ENCODE results near the gene FTCD. TPM values are rescaled to one million over a fixed set of nuclear protein-coding genes. Genes with fewer than 3 reads are reported as not detected.

Gene FTCD
- total and polyA plus RNA-seq, 2 donors (not counting 3 experiments of a cell fraction or from before 2014, with no cell fraction given), result 0.06 to 1.2 TPM

DNA sequence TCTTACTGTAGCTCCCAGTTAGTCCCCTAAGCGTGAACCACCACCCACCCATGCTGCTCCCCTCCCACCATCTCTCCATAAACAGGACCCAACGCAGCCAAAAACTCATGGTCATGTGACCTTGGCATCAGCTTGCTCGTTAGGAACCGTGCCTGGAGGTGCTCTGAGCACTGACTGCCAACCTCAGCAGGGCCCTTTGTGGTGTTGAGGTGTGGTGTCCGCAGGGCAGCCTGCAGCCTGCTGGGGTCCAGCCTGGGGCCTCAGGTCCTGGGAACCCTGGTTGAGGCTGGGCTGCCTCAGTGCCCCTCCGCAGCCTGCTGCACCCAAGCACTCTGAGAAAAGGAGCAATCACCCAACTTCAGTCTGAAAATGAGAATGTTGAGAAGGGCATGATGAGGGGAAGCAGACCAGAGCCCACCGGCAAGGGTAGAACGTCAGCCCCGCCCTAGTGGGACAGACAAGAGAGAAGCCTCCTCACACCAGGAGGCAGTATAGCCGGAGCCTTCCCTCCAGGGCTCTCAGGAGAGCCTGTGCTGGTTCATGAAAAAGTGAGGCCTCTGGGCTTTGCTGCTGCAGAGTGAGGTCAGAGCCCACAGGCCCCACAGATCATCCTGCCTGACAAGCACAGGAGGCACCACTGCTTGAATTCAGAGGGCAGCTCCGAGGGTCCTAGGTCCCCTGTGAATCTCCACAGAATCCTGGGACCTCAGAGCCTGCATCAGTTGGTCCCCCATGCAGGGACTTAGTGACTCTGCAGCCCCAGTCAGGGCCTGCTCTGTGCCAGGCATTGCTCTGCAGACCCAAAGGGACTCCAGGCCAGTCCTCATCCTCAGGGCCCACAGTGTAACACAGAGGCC is 62.3 kb downstream of the FTCD start:
- Histone ChIP-seq H4K20me1 (replicated peaks; ENCODE audit: control insufficient read depth, extremely low read depth, insufficient read depth, low read length) (no peaks in the 10 kb centered on the region), H3K4me1 (ENCODE audit: control insufficient read depth, extremely low read depth, insufficient read depth, low read length) (no peaks in the 10 kb centered on the region), H3K4me2 (ENCODE audit: insufficient read depth, low read length) (no peak overlapping the region), H2AFZ (ENCODE audit: low read depth, low read length) (no peak overlapping the region), H3K27me3 (ENCODE audit: control insufficient read depth in 2 of 2, insufficient read depth in 2 of 2, low read length in 2 of 2) (peaks cover 0 to 5% of the 10 kb centered on the region in 2 experiments), H3K79me2 (ENCODE audit: control insufficient read depth, insufficient read depth, low read length) (no peaks in the 10 kb centered on the region), H3K36me3 (ENCODE audit: control insufficient read depth in 2 of 2, extremely low read depth in 1 of 2, insufficient read depth in 2 of 2, low read length in 2 of 2) (no peaks in the 10 kb centered on the region), H3K9ac (replicated peaks; ENCODE audit: extremely low read depth, insufficient read depth, low read length) (no peak overlapping the region), H3K4me3 (replicated peaks in 1 of 3; ENCODE audit: insufficient read depth in 1 of 3, low read depth in 1 of 3, low read length in 3 of 3) (no peak overlapping the region), H3K27ac (ENCODE audit: insufficient read depth, low read depth, low read length) (no peak overlapping the region), H3K9me1 (replicated peaks; ENCODE audit: control insufficient read depth, extremely low read depth, insufficient read depth, low read length) (no peaks in the 10 kb centered on the region), H3K9me3 (replicated peaks; ENCODE audit: control insufficient read depth, insufficient read depth, low read length) (no peaks in the 10 kb centered on the region)
- dilution Hi-C loops (cut with MboI; ENCODE audit: extremely low pct_ligation_motif_present, low sequenced_read_pairs), result no loop called here
- intact Hi-C loops (cut with micrococcal nuclease), result no loop called here
- ChIA-PET CTCF (no interaction called here), POLR2A (no interaction called here)
- BruUV-seq (replicated peaks), result no TSS peak
- DNase-seq (ENCODE audit: low read depth, low spot score) (no peak), FAIRE-seq (no peak)
- TF ChIP-seq EZH2 (IDR thresholded peaks at IDR 0.05; ENCODE audit: borderline replicate concordance, low read depth, low read length, severe bottlenecking) (no peak), FOS (IDR thresholded peaks at IDR 0.05; ENCODE audit: borderline replicate concordance, insufficient read depth, low read length) (no peak), POLR2A (IDR thresholded peaks at IDR 0.05; ENCODE audit: low read depth, low read length) (no peak)
- TF ChIP-seq, protein P1, sequence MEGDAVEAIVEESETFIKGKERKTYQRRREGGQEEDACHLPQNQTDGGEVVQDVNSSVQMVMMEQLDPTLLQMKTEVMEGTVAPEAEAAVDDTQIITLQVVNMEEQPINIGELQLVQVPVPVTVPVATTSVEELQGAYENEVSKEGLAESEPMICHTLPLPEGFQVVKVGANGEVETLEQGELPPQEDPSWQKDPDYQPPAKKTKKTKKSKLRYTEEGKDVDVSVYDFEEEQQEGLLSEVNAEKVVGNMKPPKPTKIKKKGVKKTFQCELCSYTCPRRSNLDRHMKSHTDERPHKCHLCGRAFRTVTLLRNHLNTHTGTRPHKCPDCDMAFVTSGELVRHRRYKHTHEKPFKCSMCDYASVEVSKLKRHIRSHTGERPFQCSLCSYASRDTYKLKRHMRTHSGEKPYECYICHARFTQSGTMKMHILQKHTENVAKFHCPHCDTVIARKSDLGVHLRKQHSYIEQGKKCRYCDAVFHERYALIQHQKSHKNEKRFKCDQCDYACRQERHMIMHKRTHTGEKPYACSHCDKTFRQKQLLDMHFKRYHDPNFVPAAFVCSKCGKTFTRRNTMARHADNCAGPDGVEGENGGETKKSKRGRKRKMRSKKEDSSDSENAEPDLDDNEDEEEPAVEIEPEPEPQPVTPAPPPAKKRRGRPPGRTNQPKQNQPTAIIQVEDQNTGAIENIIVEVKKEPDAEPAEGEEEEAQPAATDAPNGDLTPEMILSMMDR (IDR thresholded peaks at IDR 0.05; ENCODE audit: extremely low read depth in 1 of 2, insufficient read depth in 1 of 2, low read depth in 1 of 2, low read length in 2 of 2), result no peak

All from endothelial cell of umbilical vein (primary cell).